Activated CD8-positive, alpha-beta T cell treated with anti-CD3 and anti-CD28 coated beads for 36 hours (primary cell): ENCODE data around the gene ATP1A1. TPM values are rescaled to one million over a fixed set of nuclear protein-coding genes. Genes with fewer than 3 reads are reported as not detected.

Experiments used
- ATAC-seq: fragments of 200-7000 bp; cut with Tn5 transposase; one replicate; pipeline ENCODE4 v1.10.0; 2021; ENCODE audit warnings: mild to moderate bottlenecking, moderate library complexity
- CTCF ChIA-PET: fragments of 350-600 bp; sonication (Branson Sonifier 250); formaldehyde crosslinking; loops from one replicate; lab custom pipeline; 2021; ENCODE audit warnings: antibody characterized with exemption; lab: Charles Lee
- POLR2A ChIA-PET: fragments of 350-600 bp; sonication (Branson Sonifier 250); formaldehyde crosslinking; loops from one replicate; lab custom pipeline; 2021; ENCODE audit warnings: antibody characterized with exemption; lab: Charles Lee
- DNase-seq: peaks from one replicate; pipeline ENCODE4 v3.0.0-alpha.2; 2020
- H3K27ac Mint-ChIP-seq: one replicate; pipeline ENCODE4 v1.8.0; 2021; ENCODE audit warnings: mild to moderate bottlenecking, mixed read lengths
- H3K27me3 Mint-ChIP-seq: one replicate; pipeline ENCODE4 v1.8.0; 2021; ENCODE audit warnings: mixed read lengths
- H3K36me3 Mint-ChIP-seq: one replicate; pipeline ENCODE4 v1.8.0; 2021; ENCODE audit warnings: low read depth, mixed read lengths
- H3K4me1 Mint-ChIP-seq: one replicate; pipeline ENCODE4 v1.8.0; 2021; ENCODE audit warnings: low read depth, mixed read lengths
- H3K4me3 Mint-ChIP-seq: one replicate; pipeline ENCODE4 v1.8.0; 2021; ENCODE audit warnings: mild to moderate bottlenecking, moderate library complexity, mixed read lengths
- H3K9me3 Mint-ChIP-seq: one replicate; pipeline ENCODE4 v1.8.0; 2021; ENCODE audit warnings: mixed read lengths
- intact Hi-C: fragments of 100-400 bp; cut with micrococcal nuclease; formaldehyde crosslinking; loops from one replicate; pipeline ENCODE4 v1.10.0; 2022
- total RNA-seq, 2 experiments: library from RNA; stranded (reverse); gene quantifications; one replicate each; pipeline ENCODE4 v1.2.3, GENCODE V29; 2021
- TF ChIP-seq, protein P1 (sequence below): fragments of 200-600 bp; IDR thresholded peaks from one replicate; pipeline ENCODE4 v1.8.0; 2022; ENCODE audit warnings: antibody characterized with exemption, mild to moderate bottlenecking

Gene ATP1A1
- total RNA-seq, 2 experiments from 2014 or later: 201 to 202 TPM

GRCh38 chr1:116353155-116353554 is 19.9 kb upstream of the ATP1A1 start:
- POLR2A ChIA-PET: interaction anchor here (0.7 kb wide), 1 partner anchor 21 kb away, joined by 3 read pairs; no protein-coding TSS in a partner anchor
- Mint-ChIP-seq H3K9me3 (no peaks in the 10 kb centered on the region), H3K27me3 (no peaks in the 10 kb centered on the region), H3K27ac (no peak overlapping the region), H3K4me3 (no peak overlapping the region), H3K36me3 (no peaks in the 10 kb centered on the region), H3K4me1 (peaks cover 27% of the 10 kb centered on the region)
- TF ChIP-seq, protein P1, sequence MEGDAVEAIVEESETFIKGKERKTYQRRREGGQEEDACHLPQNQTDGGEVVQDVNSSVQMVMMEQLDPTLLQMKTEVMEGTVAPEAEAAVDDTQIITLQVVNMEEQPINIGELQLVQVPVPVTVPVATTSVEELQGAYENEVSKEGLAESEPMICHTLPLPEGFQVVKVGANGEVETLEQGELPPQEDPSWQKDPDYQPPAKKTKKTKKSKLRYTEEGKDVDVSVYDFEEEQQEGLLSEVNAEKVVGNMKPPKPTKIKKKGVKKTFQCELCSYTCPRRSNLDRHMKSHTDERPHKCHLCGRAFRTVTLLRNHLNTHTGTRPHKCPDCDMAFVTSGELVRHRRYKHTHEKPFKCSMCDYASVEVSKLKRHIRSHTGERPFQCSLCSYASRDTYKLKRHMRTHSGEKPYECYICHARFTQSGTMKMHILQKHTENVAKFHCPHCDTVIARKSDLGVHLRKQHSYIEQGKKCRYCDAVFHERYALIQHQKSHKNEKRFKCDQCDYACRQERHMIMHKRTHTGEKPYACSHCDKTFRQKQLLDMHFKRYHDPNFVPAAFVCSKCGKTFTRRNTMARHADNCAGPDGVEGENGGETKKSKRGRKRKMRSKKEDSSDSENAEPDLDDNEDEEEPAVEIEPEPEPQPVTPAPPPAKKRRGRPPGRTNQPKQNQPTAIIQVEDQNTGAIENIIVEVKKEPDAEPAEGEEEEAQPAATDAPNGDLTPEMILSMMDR: no peak
- CTCF ChIA-PET: interaction anchor here (1.5 kb wide), 1 partner anchor 132 kb away, joined by 4 read pairs; no protein-coding TSS in a partner anchor
- no peak for DNase-seq
- intact Hi-C loops: no loop called here
- no peak for ATAC-seq

GRCh38 chr1:116356067-116356466 is 17.0 kb upstream of the ATP1A1 start:
- TF ChIP-seq, protein P1: no peak
- no peak for ATAC-seq
- intact Hi-C loops: no loop called here
- H3K9me3 Mint-ChIP-seq: no peaks in the 10 kb centered on the region
- ChIA-PET CTCF (interaction anchor here (0.9 to 1.3 kb wide), 3 partner anchors 12 to 217 kb away, joined by 4 to 5 read pairs (median 4); no protein-coding TSS in a partner anchor), POLR2A (interaction anchor here (1.1 kb wide), 1 partner anchor 63 kb away, joined by 3 read pairs; no protein-coding TSS in a partner anchor)
- H3K27me3 Mint-ChIP-seq: no peaks in the 10 kb centered on the region
- no peak for DNase-seq
- H3K27ac Mint-ChIP-seq: no peak overlapping the region
- no peaks in the 10 kb centered on the region for H3K36me3 Mint-ChIP-seq
- H3K4me1 Mint-ChIP-seq: peaks cover 24% of the 10 kb centered on the region
- no peak overlapping the region for H3K4me3 Mint-ChIP-seq

- Mint-ChIP-seq H3K4me1 (peaks cover 19% of the 10 kb centered on the region), H3K9me3 (no peaks in the 10 kb centered on the region), H3K4me3 (no peak overlapping the region), H3K27me3 (no peaks in the 10 kb centered on the region), H3K36me3 (no peaks in the 10 kb centered on the region), H3K27ac (no peak overlapping the region)
- DNase-seq (no peak), ATAC-seq (no peak)
- ChIA-PET CTCF (interaction anchor here (0.7 to 1.2 kb wide), 3 partner anchors 14 to 218 kb away, joined by 3 to 4 read pairs (median 3); no protein-coding TSS in a partner anchor), POLR2A (interaction anchor here (1.1 kb wide), 1 partner anchor 62 kb away, joined by 3 read pairs; no protein-coding TSS in a partner anchor)
- intact Hi-C loops: no loop called here
- TF ChIP-seq, protein P1: no peak
Measured at GRCh38 chr1:116356673-116357072, 16.4 kb upstream of the ATP1A1 start.

- Mint-ChIP-seq H3K27me3 (no peaks in the 10 kb centered on the region), H3K4me3 (no peak overlapping the region), H3K4me1 (peaks cover 10% of the 10 kb centered on the region), H3K36me3 (no peaks in the 10 kb centered on the region), H3K9me3 (no peaks in the 10 kb centered on the region), H3K27ac (no peak overlapping the region)
- ChIA-PET CTCF (interaction anchor here (0.7 to 3.7 kb wide), 4 partner anchors 10 to 219 kb away, joined by 3 to 27 read pairs (median 4); no protein-coding TSS in a partner anchor), POLR2A (interaction anchor here (1.1 kb wide), 1 partner anchor 61 kb away, joined by 3 read pairs; no protein-coding TSS in a partner anchor)
- intact Hi-C loops: no loop called here
- ATAC-seq (no peak), DNase-seq (no peak)
- TF ChIP-seq, protein P1: no peak
Measured at GRCh38 chr1:116357487-116357886, 15.6 kb upstream of the ATP1A1 start.

DNA sequence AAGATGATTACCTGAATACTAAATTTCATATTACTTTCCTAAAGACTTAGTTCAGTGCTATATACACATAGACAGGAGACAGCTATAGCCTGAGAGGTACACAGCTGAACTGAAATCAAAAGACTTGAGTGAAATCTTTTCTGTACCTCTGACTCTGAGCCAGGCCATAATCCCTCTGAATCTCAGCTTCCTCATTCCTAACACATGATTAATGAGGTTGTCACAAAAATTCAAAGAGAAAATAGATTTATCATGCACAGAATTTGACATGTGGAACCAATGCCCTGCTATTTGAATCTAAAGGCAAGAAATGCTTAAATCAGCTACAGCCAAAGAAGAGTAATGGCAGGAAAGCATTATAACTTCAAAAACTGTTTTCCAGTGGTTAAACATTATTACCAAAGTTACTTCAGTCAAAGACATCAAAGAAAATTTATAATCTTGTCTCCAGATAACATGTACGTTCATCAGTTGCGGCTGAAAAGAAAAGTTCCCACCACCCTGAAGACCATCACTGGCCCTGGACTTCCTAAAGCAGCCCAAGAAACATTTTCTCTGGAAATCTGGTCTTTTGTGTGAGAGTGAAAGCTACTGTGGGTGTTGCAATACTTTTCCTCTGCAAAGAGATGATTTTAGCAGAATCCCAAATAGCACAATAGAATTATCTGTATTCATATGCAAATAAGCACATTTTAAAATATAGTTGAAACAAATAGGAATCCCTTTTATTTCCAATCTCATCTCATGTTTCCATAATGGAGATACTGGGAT is 13.8 kb upstream of the ATP1A1 start:
- ATAC-seq (no peak), DNase-seq (no peak)
- peaks cover 9% of the 10 kb centered on the region for H3K4me1 Mint-ChIP-seq
- POLR2A ChIA-PET: no interaction called here
- CTCF ChIA-PET: interaction anchor here (0.8 to 3.7 kb wide), 7 partner anchors 28 to 220 kb away, joined by 3 to 27 read pairs (median 4); no protein-coding TSS in a partner anchor
- no peaks in the 10 kb centered on the region for H3K27me3 Mint-ChIP-seq
- TF ChIP-seq, protein P1: no peak
- no peaks in the 10 kb centered on the region for H3K36me3 Mint-ChIP-seq
- no peak overlapping the region for H3K27ac Mint-ChIP-seq
- no peaks in the 10 kb centered on the region for H3K9me3 Mint-ChIP-seq
- H3K4me3 Mint-ChIP-seq: no peak overlapping the region
- intact Hi-C loops: no loop called here
